Endothelial cell (in vitro differentiated cells): Measurements from ENCODE around the gene DRAM1. TPM values are rescaled to one million over a fixed set of nuclear protein-coding genes. Genes with fewer than 3 reads are reported as not detected.
"Not testable (repeated sequence)": the region's sequence is repeated elsewhere in the genome, so short reads cannot be mapped to it uniquely, and the experiment has no call there.

Experiments
- DNase-seq: peaks from one replicate; pipeline ENCODE4 v3.0.0; 2021; ENCODE audit warnings: low spot score
- H3K27ac Mint-ChIP-seq: one replicate; pipeline ENCODE4 v1.8.0; 2021; ENCODE audit warnings: mixed read lengths, inconsistent platforms; ENCODE audit not compliant: unreplicated experiment
- H3K27me3 Mint-ChIP-seq: one replicate; pipeline ENCODE4 v1.8.0; 2021; ENCODE audit warnings: mild to moderate bottlenecking, moderate library complexity, mixed read lengths, inconsistent platforms; ENCODE audit not compliant: unreplicated experiment
- H3K36me3 Mint-ChIP-seq: one replicate; pipeline ENCODE4 v1.8.0; 2021; ENCODE audit warnings: mild to moderate bottlenecking, low read depth, mixed read lengths, inconsistent platforms; ENCODE audit not compliant: unreplicated experiment
- H3K4me1 Mint-ChIP-seq: one replicate; pipeline ENCODE4 v1.8.0; 2021; ENCODE audit warnings: mild to moderate bottlenecking, mixed read lengths, inconsistent platforms; ENCODE audit not compliant: unreplicated experiment
- H3K4me3 Mint-ChIP-seq: one replicate; pipeline ENCODE4 v1.8.0; 2021; ENCODE audit warnings: mild to moderate bottlenecking, mixed read lengths, inconsistent platforms; ENCODE audit not compliant: unreplicated experiment
- H3K9me3 Mint-ChIP-seq: one replicate; pipeline ENCODE4 v1.8.0; 2021; ENCODE audit warnings: mixed read lengths, inconsistent platforms; ENCODE audit not compliant: unreplicated experiment
- total RNA-seq: library from RNA; stranded (reverse); fragmentation: NEBNext Ultra II Directional; extraction: Animal tissue kit (Norgen Biotek cat#: 25700); gene quantifications from one replicate; pipeline ENCODE4 v1.2.1, GENCODE V29; 2021; ENCODE audit not compliant: unreplicated experiment
- TF ChIP-seq, protein P1 (sequence below): fragments of 200-600 bp; sonication (generic); IDR thresholded peaks from one replicate; pipeline ENCODE4 v1.5.0; 2021; ENCODE audit warnings: antibody characterized with exemption; ENCODE audit not compliant: unreplicated experiment

DRAM1 gene
- total RNA-seq, 1 donor from 2014 or later, result 26.9 TPM

DNA sequence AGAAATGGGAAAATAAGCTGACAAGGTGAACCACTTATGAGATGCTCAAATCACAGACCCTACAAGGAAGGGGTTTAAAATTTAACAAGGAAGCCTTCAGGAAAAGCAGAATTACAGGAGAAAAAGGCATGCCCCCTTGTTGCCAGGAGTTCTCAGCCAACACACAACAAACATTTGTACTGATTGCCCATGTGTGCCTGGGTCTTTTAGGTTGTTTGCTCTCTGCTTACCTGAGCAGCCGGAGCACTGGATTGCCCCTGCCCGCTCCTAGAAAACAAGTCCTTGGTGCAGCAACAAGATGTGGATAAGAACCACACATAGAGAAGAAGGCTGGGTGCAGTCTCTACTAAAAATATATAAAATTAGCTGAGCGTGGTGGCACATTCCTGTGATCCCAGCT, 3.4 kb downstream of the DRAM1 start:
- Mint-ChIP-seq H3K4me1 (peaks cover 16% of the 10 kb centered on the region), H3K4me3 (no peak overlapping the region), H3K36me3 (peaks cover 5% of the 10 kb centered on the region), H3K27me3 (peaks cover 13% of the 10 kb centered on the region), H3K9me3 (no peaks in the 10 kb centered on the region), H3K27ac (no peak overlapping the region)
- no peak for DNase-seq
- TF ChIP-seq, protein P1, sequence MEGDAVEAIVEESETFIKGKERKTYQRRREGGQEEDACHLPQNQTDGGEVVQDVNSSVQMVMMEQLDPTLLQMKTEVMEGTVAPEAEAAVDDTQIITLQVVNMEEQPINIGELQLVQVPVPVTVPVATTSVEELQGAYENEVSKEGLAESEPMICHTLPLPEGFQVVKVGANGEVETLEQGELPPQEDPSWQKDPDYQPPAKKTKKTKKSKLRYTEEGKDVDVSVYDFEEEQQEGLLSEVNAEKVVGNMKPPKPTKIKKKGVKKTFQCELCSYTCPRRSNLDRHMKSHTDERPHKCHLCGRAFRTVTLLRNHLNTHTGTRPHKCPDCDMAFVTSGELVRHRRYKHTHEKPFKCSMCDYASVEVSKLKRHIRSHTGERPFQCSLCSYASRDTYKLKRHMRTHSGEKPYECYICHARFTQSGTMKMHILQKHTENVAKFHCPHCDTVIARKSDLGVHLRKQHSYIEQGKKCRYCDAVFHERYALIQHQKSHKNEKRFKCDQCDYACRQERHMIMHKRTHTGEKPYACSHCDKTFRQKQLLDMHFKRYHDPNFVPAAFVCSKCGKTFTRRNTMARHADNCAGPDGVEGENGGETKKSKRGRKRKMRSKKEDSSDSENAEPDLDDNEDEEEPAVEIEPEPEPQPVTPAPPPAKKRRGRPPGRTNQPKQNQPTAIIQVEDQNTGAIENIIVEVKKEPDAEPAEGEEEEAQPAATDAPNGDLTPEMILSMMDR, result no peak

DNA sequence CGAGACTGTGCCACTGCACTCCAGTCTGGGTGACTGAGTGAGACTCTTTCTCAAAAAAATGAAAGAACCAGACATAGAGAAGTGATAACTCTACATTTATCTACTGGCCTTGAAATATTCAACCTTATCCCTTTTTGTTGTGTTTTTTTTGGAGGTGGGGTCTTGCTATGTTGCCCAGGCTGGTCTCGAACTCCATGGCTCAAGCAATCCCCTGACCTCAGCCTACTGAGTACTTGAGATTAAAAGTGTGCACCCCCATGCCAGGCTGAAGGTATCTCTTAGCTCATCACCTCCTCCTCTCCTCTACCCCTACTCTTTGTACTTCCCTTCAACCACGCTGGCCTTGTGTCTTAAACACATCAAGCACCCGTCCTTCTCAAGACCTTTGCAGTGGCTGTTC, 3.8 kb downstream of the DRAM1 start:
- Mint-ChIP-seq H3K27me3 (peaks cover 13% of the 10 kb centered on the region), H3K27ac (no peak overlapping the region), H3K9me3 (no peaks in the 10 kb centered on the region), H3K36me3 (peaks cover 5% of the 10 kb centered on the region), H3K4me3 (peak overlapping the region; percentile 1), H3K4me1 (peaks cover 17% of the 10 kb centered on the region)
- TF ChIP-seq, protein P1, result no peak
- DNase-seq, result no peak

DNA sequence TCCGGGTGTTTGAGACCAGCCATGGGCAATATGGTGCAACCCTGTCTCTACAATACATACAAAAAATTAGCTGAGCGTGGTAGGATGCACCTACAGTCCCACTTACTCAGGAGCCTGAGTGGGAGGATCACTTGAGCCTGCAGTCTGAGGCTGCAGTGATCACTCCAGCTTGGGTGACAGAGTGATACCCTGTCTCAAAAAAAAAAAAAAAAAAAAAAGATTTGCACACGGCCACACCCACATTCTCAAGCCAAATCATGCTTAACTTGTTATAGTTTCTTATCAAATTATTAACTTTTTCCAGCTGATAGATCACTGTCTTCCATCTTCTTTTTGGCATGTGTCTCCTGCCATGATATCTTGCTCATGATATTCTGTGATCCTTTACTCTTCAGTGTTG, 6.8 kb downstream of the DRAM1 start:
- no peaks in the 10 kb centered on the region for H3K9me3 Mint-ChIP-seq
- H3K27me3 Mint-ChIP-seq, result peaks cover 3% of the 10 kb centered on the region
- DNase-seq, result no peak
- H3K36me3 Mint-ChIP-seq, result peaks cover 8% of the 10 kb centered on the region
- TF ChIP-seq, protein P1, result no peak
- no peak overlapping the region for H3K27ac Mint-ChIP-seq
- H3K4me1 Mint-ChIP-seq, result peaks cover 3% of the 10 kb centered on the region
- no peak overlapping the region for H3K4me3 Mint-ChIP-seq

DNA sequence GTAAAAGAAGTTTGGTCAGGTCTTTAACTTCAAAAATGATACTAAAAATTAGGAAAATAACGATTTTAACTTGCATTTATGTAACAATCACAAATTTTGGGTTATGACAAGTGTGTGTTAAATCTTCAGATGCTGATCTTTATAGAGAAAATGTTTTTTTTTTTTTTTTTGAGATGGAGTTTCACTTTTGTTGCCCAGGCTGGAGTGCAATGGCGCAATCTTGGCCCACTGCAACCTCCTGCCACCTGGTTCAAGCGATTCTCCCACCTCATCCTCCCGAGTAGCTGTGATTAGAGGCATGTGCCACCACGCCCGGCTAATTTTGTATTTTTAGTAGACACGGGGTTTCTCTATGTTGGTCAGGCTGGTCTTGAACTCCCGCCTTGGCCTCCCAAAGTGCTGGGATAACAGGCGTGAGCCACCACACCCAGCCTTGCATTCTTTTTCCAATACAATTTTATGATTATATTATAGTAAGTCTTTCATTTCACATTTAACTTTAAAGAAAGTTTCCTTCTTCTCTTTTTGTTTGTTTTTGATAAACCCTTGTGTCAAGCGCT, 7.5 kb downstream of the DRAM1 start:
- peaks cover 11% of the 10 kb centered on the region for H3K36me3 Mint-ChIP-seq

DNA sequence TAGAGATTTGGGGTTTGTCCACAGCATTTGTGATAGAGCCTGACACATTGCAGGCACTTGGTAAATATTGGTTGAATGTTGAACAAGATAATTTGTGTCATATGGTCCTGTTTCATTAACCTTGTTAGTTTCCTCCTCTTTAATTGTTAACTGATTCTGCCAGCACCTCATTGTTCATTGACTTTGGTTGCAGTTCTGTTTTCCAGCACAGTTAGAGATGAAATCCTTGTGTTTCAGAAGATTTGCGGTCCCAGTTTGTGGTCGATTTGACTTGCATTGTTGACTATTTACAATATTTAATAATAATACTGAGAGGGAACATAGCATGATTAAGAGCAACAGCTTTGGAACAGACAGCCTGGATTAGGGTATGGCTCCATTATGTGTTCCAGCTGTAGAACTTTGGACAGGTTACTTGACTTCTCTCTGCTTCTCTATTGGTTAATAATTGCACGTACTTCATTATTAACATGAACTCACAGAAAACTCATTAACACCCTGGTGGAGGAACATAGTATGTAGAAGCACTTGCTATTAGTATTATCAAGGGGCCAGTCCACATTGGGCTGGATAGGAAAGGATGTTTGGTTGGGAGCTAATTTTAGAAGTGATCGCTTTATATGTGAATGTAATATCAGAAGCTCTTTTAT, 8.7 kb downstream of the DRAM1 start:
- Mint-ChIP-seq H3K36me3 (peaks cover 15% of the 10 kb centered on the region), H3K9me3 (no peaks in the 10 kb centered on the region), H3K4me1 (peaks cover 3% of the 10 kb centered on the region), H3K27ac (no peak overlapping the region), H3K27me3 (peaks cover 3% of the 10 kb centered on the region), H3K4me3 (no peak overlapping the region)
- no peak for DNase-seq
- TF ChIP-seq, protein P1, result no peak

More for the DNA sequence above, 7.5 kb downstream of the DRAM1 start:
- not testable (repeated sequence) for H3K27ac Mint-ChIP-seq, H3K9me3 Mint-ChIP-seq, DNase-seq, H3K27me3 Mint-ChIP-seq, H3K4me1 Mint-ChIP-seq, H3K4me3 Mint-ChIP-seq
